ENCODE results near the gene NT5C1B.
"Not testable (repeated sequence)": the region's sequence is repeated elsewhere in the genome, so short reads cannot be mapped to it uniquely, and the experiment has no call there.

NT5C1B gene

GRCh38 chr2:18589354-18589753, at the start of gene NT5C1B:
TSS of gene NT5C1B (minus strand) at chr2:18589569. CDS start at chr2:18589468, 101 bp downstream.
- DNase-seq: no peak

- DNase-seq: no peak
Observed at GRCh38 chr2:18637196-18637595, 47.8 kb upstream of the NT5C1B start.

- not testable (repeated sequence) for DNase-seq
Observed at GRCh38 chr2:18632699-18633098, 43.3 kb upstream of the NT5C1B start.

GRCh38 chr2:18630941-18631340, 41.6 kb upstream of the NT5C1B start:
- no peak for DNase-seq

- no peak for DNase-seq
Observed at GRCh38 chr2:18630541-18630940, 41.2 kb upstream of the NT5C1B start.

- DNase-seq: no peak
Observed at GRCh38 chr2:18630101-18630500, 40.7 kb upstream of the NT5C1B start.

GRCh38 chr2:18626958-18627650, 37.7 kb upstream of the NT5C1B start:
- no peak for DNase-seq

GRCh38 chr2:18626256-18626668, 36.9 kb upstream of the NT5C1B start:
- no peak for DNase-seq

GRCh38 chr2:18625563-18625962, 36.2 kb upstream of the NT5C1B start:
- no peak for DNase-seq

GRCh38 chr2:18623782-18624181, 34.4 kb upstream of the NT5C1B start:
- DNase-seq: no peak

GRCh38 chr2:18620867-18621632, 31.7 kb upstream of the NT5C1B start:
- no peak for DNase-seq

GRCh38 chr2:18619091-18619490, 29.7 kb upstream of the NT5C1B start:
- no peak for DNase-seq

- DNase-seq: no peak
Observed at GRCh38 chr2:18614041-18614440, 24.7 kb upstream of the NT5C1B start.

GRCh38 chr2:18612133-18612532, 22.8 kb upstream of the NT5C1B start:
- DNase-seq: no peak

- DNase-seq: no peak
Observed at GRCh38 chr2:18611604-18612003, 22.2 kb upstream of the NT5C1B start.

GRCh38 chr2:18611184-18611583, 21.8 kb upstream of the NT5C1B start:
- no peak for DNase-seq

GRCh38 chr2:18610651-18611050, 21.3 kb upstream of the NT5C1B start:
- no peak for DNase-seq

GRCh38 chr2:18610090-18610489, 20.7 kb upstream of the NT5C1B start:
- DNase-seq: no peak

- no peak for DNase-seq
Observed at GRCh38 chr2:18605115-18605514, 15.7 kb upstream of the NT5C1B start.

GRCh38 chr2:18604531-18604885, 15.1 kb upstream of the NT5C1B start:
- no peak for DNase-seq

GRCh38 chr2:18603854-18604530, 14.6 kb upstream of the NT5C1B start:
- no peak for DNase-seq

- no peak for DNase-seq
Observed at GRCh38 chr2:18602298-18602697, 12.9 kb upstream of the NT5C1B start.

GRCh38 chr2:18600255-18600613, 10.9 kb upstream of the NT5C1B start:
- DNase-seq: no peak
